GM20000 (cell line): ENCODE data around the gene CCDC50.

ENCODE experiments used
- DNase-seq: peaks from one replicate; pipeline ENCODE4 v3.0.0; 2012; ENCODE audit warnings: low spot score
- CTCF ChIP-seq: IDR thresholded peaks from 2 replicates; pipeline ENCODE4 v1.5.1; 2012; ENCODE audit warnings: mild to moderate bottlenecking, control low read depth; ENCODE audit errors: extremely low read depth, missing control alignments

CCDC50 gene

GRCh38 chr3:191380001-191380400 lies 50.8 kb downstream of the CCDC50 start:
- DNase-seq, result no peak
- no peak for TF ChIP-seq CTCF

GRCh38 chr3:191381303-191381702 lies 52.1 kb downstream of the CCDC50 start:
- no peak for TF ChIP-seq CTCF

GRCh38 chr3:191382661-191383060 lies 53.5 kb downstream of the CCDC50 start:
- DNase-seq, result no peak
- no peak for TF ChIP-seq CTCF

More at GRCh38 chr3:191381303-191381702, 52.1 kb downstream of the CCDC50 start:
- no peak for DNase-seq

GRCh38 chr3:191383124-191383523 lies 53.9 kb downstream of the CCDC50 start:
- DNase-seq, result no peak
- no peak for TF ChIP-seq CTCF

- DNase-seq, result no peak
- TF ChIP-seq CTCF, result no peak
Measured at GRCh38 chr3:191385101-191385500, 55.9 kb downstream of the CCDC50 start.

- no peak for TF ChIP-seq CTCF
- DNase-seq, result no peak
Measured at GRCh38 chr3:191387441-191388077, 58.4 kb downstream of the CCDC50 start.

GRCh38 chr3:191388823-191389222 lies 59.6 kb downstream of the CCDC50 start:
- no peak for DNase-seq
- no peak for TF ChIP-seq CTCF
